Activated CD4-positive, alpha-beta T cell treated with anti-CD3 and anti-CD28 coated beads for 36 hours (primary cell): ENCODE results near the gene SNRPF. TPM values are rescaled to one million over a fixed set of nuclear protein-coding genes. Genes with fewer than 3 reads are reported as not detected.

Experiments used
- ATAC-seq: fragments of 200-7000 bp; cut with Tn5 transposase; one replicate; pipeline ENCODE4 v1.10.0; 2021; ENCODE audit warnings: mild to moderate bottlenecking, moderate library complexity
- CTCF ChIA-PET: fragments of 350-600 bp; sonication (Branson Sonifier 250); formaldehyde crosslinking; loops from one replicate; lab custom pipeline; 2021; ENCODE audit warnings: antibody characterized with exemption; lab: Charles Lee
- POLR2A ChIA-PET: fragments of 350-600 bp; sonication (Branson Sonifier 250); formaldehyde crosslinking; loops from one replicate; lab custom pipeline; 2021; ENCODE audit warnings: antibody characterized with exemption, inconsistent platforms; lab: Charles Lee
- DNase-seq: peaks from one replicate; pipeline ENCODE4 v3.0.0-alpha.2; 2020
- H3K27ac Mint-ChIP-seq: one replicate; pipeline ENCODE4 v1.8.0; 2021; ENCODE audit warnings: mixed read lengths
- H3K27me3 Mint-ChIP-seq: one replicate; pipeline ENCODE4 v1.8.0; 2021; ENCODE audit warnings: mixed read lengths
- H3K36me3 Mint-ChIP-seq: one replicate; pipeline ENCODE4 v1.8.0; 2021; ENCODE audit warnings: low read depth, mixed read lengths
- H3K4me1 Mint-ChIP-seq: one replicate; pipeline ENCODE4 v1.8.0; 2021; ENCODE audit warnings: mixed read lengths
- H3K4me3 Mint-ChIP-seq: one replicate; pipeline ENCODE4 v1.8.0; 2021; ENCODE audit warnings: mild to moderate bottlenecking, moderate library complexity, mixed read lengths
- H3K9me3 Mint-ChIP-seq: one replicate; pipeline ENCODE4 v1.8.0; 2021; ENCODE audit warnings: low read depth, mixed read lengths
- intact Hi-C, 2 experiments: fragments of 100-400 bp; cut with DNase I in 1 of 2; cut with micrococcal nuclease in 1 of 2; formaldehyde crosslinking; loops; one replicate each; pipeline versions ENCODE4 v1.14.2 to v1.15.1; 2022 to 2024; cut with DNase I, micrococcal nuclease
- total RNA-seq, 2 experiments: library from RNA; stranded (reverse); gene quantifications; one replicate each; pipeline ENCODE4 v1.2.3, GENCODE V29; 2021

Gene SNRPF
- total RNA-seq, 2 experiments from 2014 or later: 23.1 to 61.1 TPM

DNA sequence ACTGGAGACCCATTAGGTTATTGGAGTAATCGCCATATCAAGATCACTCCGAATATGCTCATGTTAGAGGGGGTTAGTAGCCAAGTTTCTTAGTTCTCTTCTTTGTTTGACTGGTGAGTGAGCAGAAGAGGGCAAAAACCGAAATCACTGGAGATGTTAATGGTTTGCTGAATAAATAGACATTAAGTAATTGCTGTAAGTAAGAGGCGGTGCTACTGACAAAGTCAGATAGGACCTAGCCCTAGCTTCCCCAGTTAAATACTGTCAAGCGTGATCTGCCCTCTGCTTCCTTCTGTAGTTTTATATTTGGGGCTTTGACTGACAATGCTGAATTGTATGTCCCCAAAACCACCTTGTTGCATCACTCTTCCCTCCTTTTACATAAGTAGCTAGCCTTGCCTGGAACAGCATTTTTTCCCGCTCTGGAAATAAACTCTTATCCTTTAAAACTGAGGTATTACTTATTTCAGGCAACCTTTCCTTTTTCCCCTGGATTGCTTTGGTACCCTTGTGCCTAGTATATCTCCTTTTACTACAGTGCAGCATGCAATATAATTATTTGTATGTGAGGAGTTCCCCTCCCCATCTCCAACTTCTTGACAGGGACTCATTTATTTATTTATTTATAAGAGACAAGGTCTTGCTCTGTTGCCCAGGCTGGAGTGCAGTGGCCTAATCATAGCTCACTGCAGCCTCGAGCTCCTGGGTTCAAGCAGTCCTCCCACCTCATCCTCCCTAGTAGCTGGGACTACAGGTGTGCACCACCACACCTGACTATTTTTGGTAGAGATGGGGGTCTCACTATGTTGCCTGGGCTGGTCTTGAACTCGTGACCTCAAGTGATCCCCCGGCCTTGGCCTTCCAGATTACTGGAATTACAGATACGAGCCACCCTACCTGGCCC is 1.4 kb downstream of the SNRPF start:
- POLR2A ChIA-PET: interaction anchor here (0.6 kb wide), 1 partner anchor 388 kb away, joined by 3 read pairs; no protein-coding TSS in a partner anchor
- Mint-ChIP-seq H3K27me3 (peaks cover 3% of the 10 kb centered on the region), H3K27ac (peak overlapping the region; percentile 25), H3K36me3 (peaks cover 33% of the 10 kb centered on the region), H3K4me3 (no peak overlapping the region), H3K4me1 (peaks cover 28% of the 10 kb centered on the region), H3K9me3 (no peaks in the 10 kb centered on the region)
- DNase-seq (no peak), ATAC-seq (no peak)
- intact Hi-C loops: loop anchor here (2.0 to 10.0 kb wide), 6 partner anchors 83 to 1047 kb away; partner anchors contain the start of genes AMDHD1 (in 2 of the 2), CCDC38 (in 2 of the 2), CDK17 (in 1 of the 2) and METAP2 (in 1 of the 2)
- CTCF ChIA-PET: interaction anchor here (0.5 kb wide), 1 partner anchor 119 kb away, joined by 3 read pairs; no protein-coding TSS in a partner anchor

DNA sequence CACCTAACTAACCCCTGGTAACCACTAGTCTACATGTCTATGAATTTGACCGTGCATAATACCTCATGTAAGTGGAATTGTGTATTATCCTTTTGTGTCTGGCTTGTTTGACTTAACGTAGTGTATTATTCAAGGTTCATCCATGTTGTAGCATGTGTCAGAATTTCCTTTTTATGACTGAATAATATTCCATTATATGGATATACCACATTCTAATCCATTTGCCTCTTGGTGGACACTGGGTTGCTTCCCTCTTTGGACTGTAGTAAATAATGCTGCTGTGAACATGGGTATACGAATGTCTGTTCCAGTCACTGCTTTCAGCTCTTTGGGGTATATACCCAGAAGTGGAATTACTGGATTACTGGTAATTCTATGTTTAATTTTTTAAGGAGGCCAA is 3.3 kb downstream of the SNRPF start:
- H3K36me3 Mint-ChIP-seq: peaks cover 36% of the 10 kb centered on the region
- ChIA-PET CTCF (no interaction called here), POLR2A (no interaction called here)
- ATAC-seq (no peak), DNase-seq (no peak)
- H3K27ac Mint-ChIP-seq: no peak overlapping the region
- H3K9me3 Mint-ChIP-seq: no peaks in the 10 kb centered on the region
- peaks cover 3% of the 10 kb centered on the region for H3K27me3 Mint-ChIP-seq
- peaks cover 28% of the 10 kb centered on the region for H3K4me1 Mint-ChIP-seq
- no peak overlapping the region for H3K4me3 Mint-ChIP-seq
- intact Hi-C loops: no loop called here

DNA sequence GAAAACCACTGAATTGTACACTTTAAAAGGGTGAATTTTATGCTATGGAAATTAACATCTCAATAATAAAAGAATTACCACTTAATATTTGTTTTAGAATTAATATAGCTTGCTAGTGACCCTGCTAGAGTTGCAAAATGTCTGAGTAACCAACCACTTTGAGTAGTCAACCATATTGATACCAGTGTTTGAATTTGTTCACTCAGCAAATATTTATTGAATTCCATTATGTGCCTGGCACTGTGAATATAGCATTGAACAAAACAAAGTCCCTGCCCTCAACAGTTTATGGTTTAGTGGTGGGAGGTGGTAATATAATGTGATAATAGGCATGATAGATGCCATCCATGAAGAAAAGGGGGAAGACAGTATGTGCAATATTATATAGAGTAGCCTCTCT is 4.6 kb downstream of the SNRPF start:
- Mint-ChIP-seq H3K27me3 (no peaks in the 10 kb centered on the region), H3K27ac (no peak overlapping the region), H3K4me3 (no peak overlapping the region), H3K36me3 (peaks cover 40% of the 10 kb centered on the region), H3K4me1 (peaks cover 25% of the 10 kb centered on the region), H3K9me3 (no peaks in the 10 kb centered on the region)
- ChIA-PET CTCF (interaction anchor here (0.7 to 1.3 kb wide), 2 partner anchors 32 to 136 kb away, joined by 3 read pairs; no protein-coding TSS in a partner anchor), POLR2A (no interaction called here)
- intact Hi-C loops: no loop called here
- no peak for DNase-seq
- ATAC-seq: no peak

DNA sequence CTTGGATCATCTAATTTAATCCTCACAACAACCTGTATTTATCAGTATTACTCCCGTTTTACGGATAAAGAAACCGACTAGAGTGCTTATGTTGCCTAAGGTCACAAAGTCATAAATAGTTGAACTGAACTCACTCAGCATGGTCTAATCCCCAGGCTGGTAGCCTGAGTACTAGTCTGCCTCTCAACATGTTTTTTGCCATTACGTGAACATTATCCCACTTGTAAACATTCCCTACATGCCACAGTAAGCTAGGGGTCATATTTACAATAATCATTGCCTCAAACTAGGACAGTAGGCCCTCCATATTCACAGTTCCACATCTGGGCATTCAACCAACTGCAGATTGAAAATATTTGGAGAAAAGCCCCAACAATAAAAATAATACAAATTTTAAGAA is 12.1 kb downstream of the SNRPF start:
- Mint-ChIP-seq H3K4me1 (no peaks in the 10 kb centered on the region), H3K27me3 (no peaks in the 10 kb centered on the region), H3K9me3 (no peaks in the 10 kb centered on the region), H3K27ac (no peak overlapping the region), H3K4me3 (no peak overlapping the region), H3K36me3 (peaks cover 39% of the 10 kb centered on the region)
- CTCF ChIA-PET: no interaction called here
- ATAC-seq: no peak
- intact Hi-C loops: no loop called here
- no peak for DNase-seq
- POLR2A ChIA-PET: no interaction called here

DNA sequence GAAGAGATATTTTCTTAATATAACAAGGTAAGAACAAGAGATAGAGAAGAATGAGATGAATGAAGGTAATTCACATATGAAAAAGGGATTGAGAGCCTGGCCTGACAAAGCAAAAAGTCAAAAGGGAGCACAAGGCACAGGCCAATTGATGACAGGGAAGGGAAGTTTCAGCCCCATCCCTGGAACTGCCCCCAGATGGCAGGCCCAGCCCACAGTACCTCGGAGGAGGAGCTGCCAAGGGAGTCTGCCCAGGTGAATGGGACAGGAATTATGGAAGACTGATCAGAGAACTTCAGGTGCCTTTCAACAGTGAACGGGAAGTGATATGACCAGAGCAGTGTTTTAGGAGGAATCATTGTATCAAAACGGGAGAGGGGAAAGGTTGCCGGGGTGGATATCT is 15.7 kb downstream of the SNRPF start:
- ChIA-PET CTCF (interaction anchor here (1.3 kb wide), 1 partner anchor 10 kb away, joined by 5 read pairs; no protein-coding TSS in a partner anchor), POLR2A (no interaction called here)
- peaks cover 25% of the 10 kb centered on the region for H3K36me3 Mint-ChIP-seq
- no peaks in the 10 kb centered on the region for H3K4me1 Mint-ChIP-seq
- ATAC-seq: no peak
- intact Hi-C loops: no loop called here
- DNase-seq: no peak
- no peak overlapping the region for H3K27ac Mint-ChIP-seq
- no peaks in the 10 kb centered on the region for H3K27me3 Mint-ChIP-seq
- no peaks in the 10 kb centered on the region for H3K9me3 Mint-ChIP-seq
- H3K4me3 Mint-ChIP-seq: no peak overlapping the region

DNA sequence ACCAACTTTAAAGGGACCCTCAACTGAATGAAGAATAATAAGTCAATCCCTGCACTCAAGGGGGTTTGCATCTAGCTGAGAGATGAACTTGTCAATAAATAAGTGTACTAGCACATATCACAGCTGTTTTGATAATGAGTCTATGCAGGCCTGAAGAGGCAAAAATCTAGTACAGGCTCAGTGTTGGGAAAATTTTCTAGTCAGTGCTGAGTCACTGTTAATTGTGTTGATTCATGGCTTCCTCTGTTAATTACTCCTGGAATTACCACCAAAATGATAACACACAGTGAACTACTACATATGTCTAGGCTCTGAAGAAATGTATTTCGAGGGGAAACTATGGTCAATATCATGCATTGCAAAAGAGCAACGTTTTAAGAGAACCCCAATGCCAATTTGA is 18.9 kb downstream of the SNRPF start:
- DNase-seq: no peak
- intact Hi-C loops: no loop called here
- no peaks in the 10 kb centered on the region for H3K27me3 Mint-ChIP-seq
- no peaks in the 10 kb centered on the region for H3K4me1 Mint-ChIP-seq
- no peak overlapping the region for H3K27ac Mint-ChIP-seq
- ATAC-seq: no peak
- ChIA-PET CTCF (interaction anchor here (1.1 to 1.6 kb wide), 3 partner anchors 10 to 41 kb away, joined by 3 to 4 read pairs (median 3); no protein-coding TSS in a partner anchor), POLR2A (no interaction called here)
- no peaks in the 10 kb centered on the region for H3K9me3 Mint-ChIP-seq
- peaks cover 8% of the 10 kb centered on the region for H3K36me3 Mint-ChIP-seq
- no peak overlapping the region for H3K4me3 Mint-ChIP-seq

DNA sequence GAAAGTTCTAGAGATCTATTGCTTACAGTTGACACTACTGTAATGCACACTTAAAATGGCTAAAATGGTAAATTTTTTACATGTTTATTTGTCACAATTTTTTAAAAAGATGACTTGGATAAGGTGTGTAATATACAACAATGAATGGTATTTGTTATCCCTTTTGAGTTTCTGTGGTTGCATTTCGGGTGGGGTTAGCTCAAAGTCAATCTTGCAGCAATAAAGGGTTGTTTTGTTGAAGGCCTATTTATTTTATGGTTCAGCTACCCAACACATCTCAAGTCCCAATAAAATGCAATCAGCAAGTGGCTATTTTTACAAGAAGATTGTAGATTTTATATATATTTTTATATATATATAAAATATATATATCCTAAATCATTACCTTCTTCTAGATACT is 22.1 kb downstream of the SNRPF start:
- H3K9me3 Mint-ChIP-seq: no peaks in the 10 kb centered on the region
- no peak overlapping the region for H3K4me3 Mint-ChIP-seq
- H3K27me3 Mint-ChIP-seq: no peaks in the 10 kb centered on the region
- CTCF ChIA-PET: no interaction called here
- no peaks in the 10 kb centered on the region for H3K36me3 Mint-ChIP-seq
- DNase-seq (no peak), ATAC-seq (no peak)
- intact Hi-C loops: no loop called here
- H3K4me1 Mint-ChIP-seq: no peaks in the 10 kb centered on the region
- POLR2A ChIA-PET: no interaction called here
- no peak overlapping the region for H3K27ac Mint-ChIP-seq

DNA sequence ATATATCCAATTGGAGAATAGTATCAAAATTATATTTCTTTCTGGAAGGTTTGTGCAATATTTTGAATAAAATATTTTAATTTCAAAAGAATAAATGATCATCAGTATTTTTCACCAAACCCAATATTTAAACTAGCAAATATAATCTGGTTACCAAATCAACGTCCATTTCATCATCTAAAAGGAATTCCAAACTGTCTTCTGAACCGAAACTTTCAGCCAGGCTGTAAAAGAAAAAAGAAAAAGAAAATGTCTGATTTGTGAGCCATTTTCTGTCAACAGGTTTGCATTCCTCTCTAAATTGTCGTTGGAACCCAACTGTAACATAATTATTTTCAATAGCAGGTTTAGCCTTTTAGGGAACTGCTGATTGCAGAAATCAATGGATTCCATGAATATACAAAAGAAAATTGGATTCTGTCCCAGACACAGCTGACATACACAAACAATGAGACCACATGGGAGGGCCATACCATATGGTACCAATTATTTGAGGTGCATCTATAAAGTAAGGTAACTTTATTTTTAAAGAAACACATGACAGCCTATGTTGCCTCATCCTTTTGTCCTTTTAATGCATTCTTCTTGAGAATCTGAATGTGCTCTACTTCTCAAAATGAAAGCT is 22.7 kb downstream of the SNRPF start:
- Mint-ChIP-seq H3K27me3 (no peaks in the 10 kb centered on the region), H3K27ac (no peak overlapping the region), H3K4me1 (no peaks in the 10 kb centered on the region), H3K9me3 (no peaks in the 10 kb centered on the region), H3K4me3 (no peak overlapping the region), H3K36me3 (no peaks in the 10 kb centered on the region)
- DNase-seq: no peak
- ChIA-PET CTCF (no interaction called here), POLR2A (no interaction called here)
- intact Hi-C loops: no loop called here
- ATAC-seq: no peak

DNA sequence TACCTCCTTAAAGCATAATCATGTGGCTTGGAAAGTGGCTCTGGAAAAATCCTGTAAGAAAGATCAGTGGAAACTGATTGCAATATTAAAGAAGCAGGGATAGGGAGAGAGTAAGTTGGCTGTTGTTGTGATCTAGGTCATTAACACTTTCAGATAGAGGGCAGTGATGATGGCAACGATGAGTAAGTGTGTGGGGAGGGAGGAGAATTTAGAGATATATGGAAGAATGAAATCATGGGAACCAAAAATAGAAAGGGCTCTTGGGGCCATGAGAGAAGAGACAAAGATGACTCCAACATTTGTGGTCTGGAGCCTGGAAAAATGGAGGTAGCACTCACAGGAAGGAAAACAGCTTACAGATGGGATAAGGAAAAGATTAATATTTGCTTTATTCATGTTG is 23.3 kb downstream of the SNRPF start:
- ChIA-PET CTCF (no interaction called here), POLR2A (no interaction called here)
- H3K27me3 Mint-ChIP-seq: no peaks in the 10 kb centered on the region
- ATAC-seq (no peak), DNase-seq (no peak)
- intact Hi-C loops: no loop called here
- no peaks in the 10 kb centered on the region for H3K4me1 Mint-ChIP-seq
- no peaks in the 10 kb centered on the region for H3K9me3 Mint-ChIP-seq
- H3K4me3 Mint-ChIP-seq: no peak overlapping the region
- H3K36me3 Mint-ChIP-seq: no peaks in the 10 kb centered on the region
- no peak overlapping the region for H3K27ac Mint-ChIP-seq

DNA sequence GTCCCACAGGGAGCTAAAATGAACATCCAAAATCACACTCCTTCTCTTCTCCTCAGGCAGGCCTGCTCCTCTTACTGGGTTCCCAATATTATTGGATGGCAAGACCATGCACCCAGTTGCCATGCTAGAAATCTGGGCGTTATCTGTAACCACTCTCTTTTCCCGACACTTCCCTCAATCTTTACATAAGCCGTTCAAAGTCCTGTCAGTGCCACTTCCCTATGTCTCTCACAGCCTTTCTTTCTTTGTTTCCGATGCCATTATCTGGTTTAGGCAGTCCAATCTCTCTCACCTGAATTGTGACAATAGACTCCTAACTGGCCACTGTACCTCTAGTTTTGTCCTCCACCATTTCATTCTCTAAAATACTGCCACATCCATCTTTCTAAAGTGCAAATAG is 24.1 kb downstream of the SNRPF start:
- H3K9me3 Mint-ChIP-seq: no peaks in the 10 kb centered on the region
- ChIA-PET CTCF (interaction anchor here (0.5 kb wide), 1 partner anchor 268 kb away, joined by 3 read pairs; no protein-coding TSS in a partner anchor), POLR2A (no interaction called here)
- intact Hi-C loops: no loop called here
- H3K36me3 Mint-ChIP-seq: no peaks in the 10 kb centered on the region
- no peaks in the 10 kb centered on the region for H3K27me3 Mint-ChIP-seq
- DNase-seq (no peak), ATAC-seq (no peak)
- no peaks in the 10 kb centered on the region for H3K4me1 Mint-ChIP-seq
- no peak overlapping the region for H3K4me3 Mint-ChIP-seq
- H3K27ac Mint-ChIP-seq: no peak overlapping the region

DNA sequence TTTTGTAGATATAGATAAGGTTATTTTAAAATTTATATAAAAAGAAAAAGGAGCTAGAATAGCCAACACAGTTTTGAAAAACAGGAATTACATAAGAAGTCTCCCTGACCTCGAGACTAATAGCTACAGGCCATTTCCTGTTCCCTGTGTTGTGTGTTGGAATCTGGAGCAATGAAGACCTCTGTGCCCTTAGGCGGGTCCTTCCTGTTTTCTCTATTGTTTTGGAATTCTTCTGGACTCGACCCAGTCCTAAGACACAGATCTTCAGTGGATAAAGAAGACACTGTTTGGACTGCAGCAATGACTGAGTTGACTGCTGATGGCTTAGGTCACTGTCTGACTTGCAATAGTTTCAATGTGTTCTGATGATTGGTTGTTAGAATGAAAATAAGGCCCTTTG is 26.2 kb downstream of the SNRPF start:
- DNase-seq: no peak
- CTCF ChIA-PET: no interaction called here
- Mint-ChIP-seq H3K36me3 (no peaks in the 10 kb centered on the region), H3K4me3 (no peak overlapping the region), H3K4me1 (no peaks in the 10 kb centered on the region), H3K27me3 (no peaks in the 10 kb centered on the region), H3K27ac (no peak overlapping the region), H3K9me3 (no peaks in the 10 kb centered on the region)
- POLR2A ChIA-PET: no interaction called here
- intact Hi-C loops: no loop called here
- ATAC-seq: no peak
